Tracheal epithelial cell (primary cell): ENCODE results near the gene ZNF35. TPM values are rescaled to one million over a fixed set of nuclear protein-coding genes. Genes with fewer than 3 reads are reported as not detected.

ENCODE experiments used
- total RNA-seq: library from RNA; depleted of rRNA; stranded (reverse); fragments of >200 nt; gene quantifications from 2 replicates; pipeline ENCODE4 v1.2.1, GENCODE V29; 2014

ZNF35 gene
- 14.9 and 15.1 TPM in 2 replicates for total RNA-seq

DNA sequence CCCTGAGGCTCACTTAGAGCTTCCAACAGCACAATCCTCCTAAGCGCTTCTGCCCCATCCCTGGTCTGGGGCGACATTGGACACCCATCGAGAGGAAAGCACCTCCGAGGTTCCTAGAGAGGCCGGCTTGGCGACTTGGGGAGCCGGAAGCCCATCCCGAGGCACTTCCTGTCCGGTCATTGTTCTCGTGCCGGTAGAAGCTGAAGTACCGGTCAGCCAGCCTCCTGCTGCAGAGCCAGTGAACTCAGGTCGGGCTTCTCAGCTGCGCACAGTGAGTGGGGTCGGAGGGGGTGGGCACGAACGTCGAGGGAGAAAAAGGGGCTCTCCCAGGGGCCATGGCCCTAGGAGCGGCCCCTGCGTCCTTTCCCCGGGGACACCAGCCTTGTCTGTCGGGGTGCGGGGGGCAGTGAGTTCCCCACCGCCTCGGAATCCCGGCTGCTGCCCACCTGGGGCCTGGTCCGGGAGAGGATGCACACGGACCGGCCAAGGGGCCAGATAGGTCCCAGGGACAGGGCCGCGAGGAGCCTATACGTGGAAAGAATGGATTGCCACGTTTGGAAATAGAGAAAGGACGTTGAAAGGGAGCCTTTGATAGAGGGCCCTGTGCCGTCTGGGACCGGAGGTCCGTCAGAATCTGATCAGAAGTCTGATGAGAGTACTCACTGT lies at the start of gene ZNF35:
TSS of gene ZNF35 (plus strand) at position 169 of the 666 bp plus-strand sequence. CDS start 2,336 bp downstream, outside the sequence.

DNA sequence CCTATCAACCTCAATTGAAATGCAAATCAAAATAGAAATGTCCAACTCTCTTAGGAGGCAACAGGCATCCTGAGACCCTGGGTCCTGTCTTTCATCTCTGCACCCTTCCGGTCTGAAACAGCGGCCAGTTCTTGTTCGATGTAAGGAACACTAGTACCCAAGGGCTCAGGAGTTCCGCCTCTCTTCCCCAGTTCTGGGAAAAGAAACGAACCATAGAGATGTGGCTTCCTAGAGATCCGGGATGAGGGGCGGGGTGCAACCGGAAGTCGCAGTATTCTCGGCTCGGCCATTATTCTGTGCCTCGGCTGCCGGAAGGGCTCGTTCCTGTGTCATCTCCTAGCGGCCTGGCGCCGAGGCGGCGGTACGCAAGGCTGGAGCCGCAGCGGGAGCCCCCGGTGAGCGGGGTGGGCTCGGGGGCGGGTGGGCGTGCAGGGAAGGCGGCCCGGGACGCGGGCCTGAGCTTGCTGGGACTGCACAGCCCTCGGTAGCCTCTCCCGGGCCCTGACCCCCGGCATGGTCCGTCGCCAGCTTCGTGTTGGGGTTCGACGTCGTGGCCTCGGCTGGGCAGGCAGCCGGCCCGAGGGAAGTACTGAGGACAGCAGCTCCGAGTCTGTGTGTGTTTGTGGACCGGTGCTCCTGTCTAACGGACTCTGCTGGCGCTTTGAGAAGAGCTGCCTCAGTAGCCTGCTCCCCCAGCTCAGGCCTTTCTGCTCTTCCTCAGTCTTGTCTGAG lies 23.6 kb upstream of the ZNF35 start, which contains the start of gene ZNF197:
TSS of gene ZNF197 (plus strand) at position 288 of the 732 bp plus-strand sequence. CDS start 4,119 bp downstream, outside the sequence.

Other genes starting within 250 kb of the ZNF35 start
- gene ZNF445, start 171.1 kb upstream of the ZNF35 start, total RNA-seq, result 4.0 and 5.1 TPM in 2 replicates
- gene ZKSCAN7, start 93.5 kb upstream of the ZNF35 start, total RNA-seq, result 1.3 and 3.9 TPM in 2 replicates
- 1.4 TPM in 1 of 2 replicates, not detected in the other for gene ZNF660, start 63.8 kb upstream of the ZNF35 start, total RNA-seq
- gene ZNF197, start 23.7 kb upstream of the ZNF35 start, total RNA-seq, result 11.6 and 15.6 TPM in 2 replicates
- 2.7 and 5.8 TPM in 2 replicates for gene ZNF502, start 63.9 kb downstream of the ZNF35 start, total RNA-seq
- gene ZNF501, start 80.9 kb downstream of the ZNF35 start, total RNA-seq, result 2.8 and 4.3 TPM in 2 replicates
- 11.1 and 21.3 TPM in 2 replicates for gene KIAA1143, start 112.9 kb downstream of the ZNF35 start, total RNA-seq
- gene KIF15, start 113.1 kb downstream of the ZNF35 start, total RNA-seq, result 0.85 and 2.4 TPM in 2 replicates
- gene TMEM42, start 213.2 kb downstream of the ZNF35 start, total RNA-seq, result 12.0 and 22.4 TPM in 2 replicates
- gene TGM4, start 225.9 kb downstream of the ZNF35 start, total RNA-seq, result 0.48 TPM in 1 of 2 replicates, not detected in the other